Fibroblast of lung (primary cell): ENCODE results near the gene PGAP2.

ENCODE experiments used
- CTCF ChIP-seq, 2 donors: IDR thresholded peaks in 1 of 2; conservative IDR thresholded peaks in 1 of 2; 1 replicate in 1 of 2; 2 replicates in 1 of 2; pipeline ENCODE4 v1.5.1; 2011 to 2012; ENCODE audit warnings: low read length in 2 of 2, control low read depth in 1 of 2, inconsistent platforms in 1 of 2, low read depth in 1 of 2, mild to moderate bottlenecking in 1 of 2
- EZH2 ChIP-seq: IDR thresholded peaks from 2 replicates; pipeline ENCODE4 v1.5.1; 2012; ENCODE audit warnings: low read length, control low read depth, mild to moderate bottlenecking; ENCODE audit errors: missing control alignments

GRCh38 chr11:3837793-3838192 is 29.4 kb downstream of the PGAP2 start:
- no peak for TF ChIP-seq CTCF (conservative IDR thresholded peaks at IDR 0.05 in 1 of 2, IDR thresholded peaks at IDR 0.05 in 1 of 2; ENCODE audit: low read depth in 1 of 2, low read length in 2 of 2)
- no peak for TF ChIP-seq EZH2
